HS-5 (cell line): Measurements from ENCODE around the gene CDH2.

Experiments used
- DNase-seq: peaks from one replicate; pipeline ENCODE4 v3.0.0-alpha.2; 2012; ENCODE audit warnings: low read depth

Gene CDH2

GRCh38 chr18:28168725-28169124, 8.2 kb downstream of the CDH2 start:
- no peak for DNase-seq

- no peak for DNase-seq
Measured at GRCh38 chr18:28167835-28168349, 9.0 kb downstream of the CDH2 start.

GRCh38 chr18:28164771-28165483, 12.0 kb downstream of the CDH2 start:
- DNase-seq, result no peak

GRCh38 chr18:28163201-28163775, 13.6 kb downstream of the CDH2 start:
- no peak for DNase-seq

- no peak for DNase-seq
Measured at GRCh38 chr18:28161608-28162599, 15.0 kb downstream of the CDH2 start.

GRCh38 chr18:28159055-28159454, 17.9 kb downstream of the CDH2 start:
- DNase-seq, result no peak

- no peak for DNase-seq
Measured at GRCh38 chr18:28158083-28158581, 18.8 kb downstream of the CDH2 start.

GRCh38 chr18:28153485-28154065, 23.4 kb downstream of the CDH2 start:
- no peak for DNase-seq

- DNase-seq, result no peak
Measured at GRCh38 chr18:28152754-28153153, 24.2 kb downstream of the CDH2 start.

- no peak for DNase-seq
Measured at GRCh38 chr18:28152354-28152753, 24.6 kb downstream of the CDH2 start.

- no peak for DNase-seq
Measured at GRCh38 chr18:28151434-28151833, 25.5 kb downstream of the CDH2 start.

GRCh38 chr18:28150925-28151324, 26.0 kb downstream of the CDH2 start:
- DNase-seq, result no peak

GRCh38 chr18:28149810-28150420, 27.0 kb downstream of the CDH2 start:
- DNase-seq, result no peak

GRCh38 chr18:28147674-28148171, 29.2 kb downstream of the CDH2 start:
- no peak for DNase-seq

GRCh38 chr18:28143725-28144124, 33.2 kb downstream of the CDH2 start:
- DNase-seq, result no peak

GRCh38 chr18:28138816-28139215, 38.1 kb downstream of the CDH2 start:
- no peak for DNase-seq

- no peak for DNase-seq
Measured at GRCh38 chr18:28136071-28136470, 40.9 kb downstream of the CDH2 start.

GRCh38 chr18:28134774-28135173, 42.2 kb downstream of the CDH2 start:
- no peak for DNase-seq

GRCh38 chr18:28132084-28132483, 44.8 kb downstream of the CDH2 start:
- DNase-seq, result no peak

- no peak for DNase-seq
Measured at GRCh38 chr18:28128659-28128980, 48.3 kb downstream of the CDH2 start.
